Measurements from ENCODE around the gene UPK2.

Gene UPK2

DNA sequence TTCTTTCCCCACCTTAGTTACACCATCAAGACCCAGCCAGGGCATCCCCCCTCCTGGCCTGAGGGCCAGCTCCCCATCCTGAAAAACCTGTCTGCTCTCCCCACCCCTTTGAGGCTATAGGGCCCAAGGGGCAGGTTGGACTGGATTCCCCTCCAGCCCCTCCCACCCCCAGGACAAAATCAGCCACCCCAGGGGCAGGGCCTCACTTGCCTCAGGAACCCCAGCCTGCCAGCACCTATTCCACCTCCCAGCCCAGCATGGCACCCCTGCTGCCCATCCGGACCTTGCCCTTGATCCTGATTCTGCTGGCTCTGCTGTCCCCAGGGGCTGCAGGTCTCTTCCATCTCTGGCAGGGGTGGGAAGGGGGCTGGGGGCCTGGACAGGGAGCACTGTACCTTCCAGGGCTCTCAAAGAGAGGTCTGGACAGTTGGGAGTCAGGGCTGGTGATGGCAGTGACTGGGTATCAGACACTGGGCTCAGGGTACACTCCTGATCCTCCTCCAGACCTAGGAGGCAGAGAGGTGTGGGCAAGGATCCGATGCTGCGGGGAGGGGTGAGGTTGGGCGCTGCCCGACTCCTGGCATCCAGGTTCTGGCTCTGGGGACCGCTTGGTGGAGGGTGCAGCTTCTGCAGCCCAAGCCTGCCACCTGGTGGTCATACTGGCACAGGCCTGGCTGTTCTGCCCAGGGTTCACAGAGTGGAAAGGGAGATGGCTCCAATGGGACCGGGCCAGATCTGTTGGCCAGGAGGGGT lies at the start of gene UPK2:
Gene UPK2 (plus strand): TSS at position 205 of the 753 bp plus-strand sequence. CDS start 53 bp downstream, at position 258.
- Mint-ChIP-seq H3K4me1 (peaks cover 11% of the 10 kb centered on the region), H3K36me3 (no peaks in the 10 kb centered on the region), H3K27ac (peak within 1 kb of the TSS; percentile 72), H3K4me3 (no peak within 1 kb of the TSS), H3K9me3 (no peaks in the 10 kb centered on the region)
- peak; percentile 88 to 93 for DNase-seq (ENCODE audit: low spot score in 2 of 2)
- peak; percentile 96 for ATAC-seq

GRCh38 chr11:118907051-118908042 lies 48.8 kb upstream of the UPK2 start:
- peak; percentile 81 for ATAC-seq
- no peaks in the 10 kb centered on the region for H3K9me3 Mint-ChIP-seq
- DNase-seq (ENCODE audit: low spot score in 2 of 2) = peak; percentile 89 to 95
- H3K36me3 Mint-ChIP-seq = peaks cover 67% of the 10 kb centered on the region
- H3K4me3 Mint-ChIP-seq = no peak overlapping the region
- peaks cover 40% of the 10 kb centered on the region for H3K4me1 Mint-ChIP-seq
- H3K27ac Mint-ChIP-seq = peak overlapping the region; percentile 88

- no peaks in the 10 kb centered on the region for H3K9me3 Mint-ChIP-seq
- peaks cover 66% of the 10 kb centered on the region for H3K36me3 Mint-ChIP-seq
- DNase-seq (ENCODE audit: low spot score in 2 of 2) = no peak
- ATAC-seq = no peak
- no peak overlapping the region for H3K4me3 Mint-ChIP-seq
- H3K27ac Mint-ChIP-seq = peak overlapping the region; percentile 88
- H3K4me1 Mint-ChIP-seq = peaks cover 49% of the 10 kb centered on the region
These were observed 47.8 kb upstream of the UPK2 start for GRCh38 chr11:118908264-118908663.

DNA sequence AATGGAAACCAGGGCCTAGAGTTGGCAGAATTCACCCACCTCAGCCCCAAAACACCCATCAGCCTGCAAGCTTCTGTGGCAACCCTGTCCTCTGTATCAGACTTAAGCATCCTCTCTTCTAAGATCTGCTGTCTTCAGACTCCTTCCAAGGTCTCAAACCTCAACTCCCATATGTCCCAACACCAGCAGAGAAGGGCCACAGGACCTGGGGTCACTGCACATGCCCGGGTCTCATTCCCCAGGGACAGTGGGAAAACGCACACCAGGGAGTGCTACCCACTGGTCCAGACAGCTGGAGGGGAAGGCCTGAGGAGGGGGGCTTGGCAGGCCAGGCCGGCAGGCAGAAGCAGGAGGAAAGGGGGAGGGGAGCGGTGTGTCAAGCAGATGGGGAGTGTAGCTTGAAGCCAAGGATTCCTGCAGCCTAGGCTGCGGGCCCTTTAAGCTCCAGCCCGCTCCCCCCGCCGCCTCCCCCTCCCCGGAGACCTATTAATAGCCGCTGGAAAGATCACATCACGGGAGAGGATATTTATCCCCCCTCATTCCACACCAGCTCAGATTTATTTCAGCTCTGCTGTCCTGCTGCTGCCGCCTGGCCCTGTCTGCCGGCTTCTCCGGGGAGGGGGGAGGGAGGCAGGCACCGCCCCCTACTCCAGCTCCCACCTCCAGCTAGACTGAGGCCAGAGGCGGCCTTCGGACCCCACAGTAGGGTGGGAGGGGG lies 47.0 kb upstream of the UPK2 start:
- no peak overlapping the region for H3K4me3 Mint-ChIP-seq
- no peaks in the 10 kb centered on the region for H3K9me3 Mint-ChIP-seq
- no peak for ATAC-seq
- DNase-seq (ENCODE audit: low spot score in 2 of 2) = no peak
- H3K27ac Mint-ChIP-seq = peak overlapping the region; percentile 88
- peaks cover 57% of the 10 kb centered on the region for H3K4me1 Mint-ChIP-seq
- H3K36me3 Mint-ChIP-seq = peaks cover 58% of the 10 kb centered on the region

GRCh38 chr11:118909619-118910308 lies 46.3 kb upstream of the UPK2 start:
- H3K4me3 Mint-ChIP-seq = peak overlapping the region; percentile 22
- H3K36me3 Mint-ChIP-seq = peaks cover 58% of the 10 kb centered on the region
- DNase-seq (ENCODE audit: low spot score in 2 of 2) (no peak), ATAC-seq (no peak)
- no peaks in the 10 kb centered on the region for H3K9me3 Mint-ChIP-seq
- H3K4me1 Mint-ChIP-seq = peaks cover 64% of the 10 kb centered on the region
- no peak overlapping the region for H3K27ac Mint-ChIP-seq

- Mint-ChIP-seq H3K36me3 (peaks cover 52% of the 10 kb centered on the region), H3K4me1 (peaks cover 72% of the 10 kb centered on the region), H3K9me3 (no peaks in the 10 kb centered on the region), H3K4me3 (peak overlapping the region; percentile 90), H3K27ac (peak overlapping the region; percentile 94)
- no peak for DNase-seq (ENCODE audit: low spot score in 2 of 2)
- peak; percentile 42 for ATAC-seq
These were observed 45.6 kb upstream of the UPK2 start for GRCh38 chr11:118910309-118911112.

GRCh38 chr11:118911113-118911879 lies 44.8 kb upstream of the UPK2 start:
- Mint-ChIP-seq H3K9me3 (no peaks in the 10 kb centered on the region), H3K27ac (peak overlapping the region; percentile 94), H3K4me3 (peak overlapping the region; percentile 90), H3K36me3 (peaks cover 44% of the 10 kb centered on the region), H3K4me1 (peaks cover 79% of the 10 kb centered on the region)
- ATAC-seq = no peak
- no peak for DNase-seq (ENCODE audit: low spot score in 2 of 2)

GRCh38 chr11:118911880-118912741 lies 44.0 kb upstream of the UPK2 start:
- peaks cover 36% of the 10 kb centered on the region for H3K36me3 Mint-ChIP-seq
- DNase-seq (ENCODE audit: low spot score in 2 of 2) (peak in 1 of 2 donors; percentile 88), ATAC-seq (peak; percentile 72)
- H3K27ac Mint-ChIP-seq = peak overlapping the region; percentile 94
- no peaks in the 10 kb centered on the region for H3K9me3 Mint-ChIP-seq
- H3K4me3 Mint-ChIP-seq = peak overlapping the region; percentile 90
- peaks cover 81% of the 10 kb centered on the region for H3K4me1 Mint-ChIP-seq

DNA sequence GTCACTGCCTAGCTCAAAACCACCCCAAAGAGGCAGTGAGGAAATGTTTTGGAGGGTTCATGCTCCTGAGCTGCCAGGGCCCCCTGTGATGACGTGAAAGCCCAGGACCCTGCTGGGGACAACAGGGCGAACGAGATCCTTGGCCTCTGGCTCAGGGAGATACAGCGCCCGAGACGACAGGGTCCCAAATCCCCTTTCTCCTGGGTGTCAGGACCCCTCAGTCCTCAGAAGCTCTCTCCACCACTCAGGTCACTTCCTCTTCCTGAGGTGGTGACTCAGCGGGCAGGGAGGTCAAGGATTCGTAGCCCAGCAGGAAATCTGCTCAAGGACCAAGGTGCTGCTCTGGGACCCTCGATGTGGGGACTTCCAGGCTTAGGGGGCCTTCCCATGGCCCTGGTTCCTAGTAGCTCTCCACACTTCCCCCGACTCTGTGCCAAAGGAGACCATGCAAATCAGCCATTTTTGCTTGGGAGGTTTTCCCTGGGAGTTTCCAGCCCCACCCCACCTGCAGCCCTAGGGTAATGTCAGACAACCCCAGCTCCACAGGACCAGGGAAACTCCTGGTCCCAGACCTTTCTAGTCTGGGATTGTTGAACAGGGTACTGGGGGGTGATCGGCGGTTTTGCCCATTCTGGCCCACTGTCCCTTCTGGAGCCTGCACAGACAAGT lies 43.2 kb upstream of the UPK2 start:
- Mint-ChIP-seq H3K36me3 (peaks cover 31% of the 10 kb centered on the region), H3K4me1 (peaks cover 81% of the 10 kb centered on the region), H3K4me3 (peak overlapping the region; percentile 90), H3K27ac (peak overlapping the region; percentile 94), H3K9me3 (no peaks in the 10 kb centered on the region)
- DNase-seq (ENCODE audit: low spot score in 2 of 2) = no peak
- ATAC-seq = no peak

GRCh38 chr11:118913411-118914125 lies 42.5 kb upstream of the UPK2 start:
- peaks cover 27% of the 10 kb centered on the region for H3K36me3 Mint-ChIP-seq
- no peaks in the 10 kb centered on the region for H3K9me3 Mint-ChIP-seq
- DNase-seq (ENCODE audit: low spot score in 2 of 2) = no peak
- H3K27ac Mint-ChIP-seq = peak overlapping the region; percentile 94
- peak overlapping the region; percentile 90 for H3K4me3 Mint-ChIP-seq
- peak; percentile 0 for ATAC-seq
- peaks cover 81% of the 10 kb centered on the region for H3K4me1 Mint-ChIP-seq

DNA sequence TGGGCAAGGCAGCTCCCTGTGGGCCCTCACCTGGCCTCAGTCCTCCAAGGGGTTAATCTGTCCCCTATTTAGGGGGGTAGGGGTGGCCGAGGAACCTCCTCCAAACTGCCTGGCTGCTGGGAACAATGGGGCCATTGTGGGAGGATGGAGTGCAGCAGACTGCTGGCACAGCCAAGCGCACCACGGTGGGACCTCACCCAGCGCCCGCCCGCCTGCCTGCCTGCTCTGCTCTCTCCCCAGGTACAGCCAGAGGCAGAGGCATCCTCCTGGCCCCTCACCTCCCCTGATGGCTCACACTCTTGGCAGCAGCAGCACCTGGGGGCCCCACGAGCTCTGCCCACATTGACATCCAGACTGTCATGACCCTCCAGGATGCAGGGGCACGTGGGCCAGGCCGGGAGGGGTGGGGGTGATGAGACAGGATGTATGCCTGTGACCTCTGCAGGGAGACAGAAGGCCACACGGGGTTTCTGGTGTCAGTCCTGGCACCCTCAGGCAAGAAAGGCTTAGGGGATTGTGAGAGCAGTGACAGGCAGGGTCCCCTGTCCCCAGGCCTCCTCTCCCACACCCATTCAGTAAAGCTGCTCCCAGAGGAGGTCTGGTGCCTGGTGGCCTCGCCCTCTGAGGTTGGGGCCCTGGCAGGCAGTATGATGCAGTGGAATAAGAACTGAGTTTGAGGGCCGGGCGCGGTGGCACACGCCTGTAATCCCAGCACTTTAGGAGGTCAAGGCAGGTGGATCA lies 41.8 kb upstream of the UPK2 start:
- Mint-ChIP-seq H3K9me3 (no peaks in the 10 kb centered on the region), H3K27ac (peak overlapping the region; percentile 94), H3K4me1 (peaks cover 82% of the 10 kb centered on the region), H3K36me3 (peaks cover 21% of the 10 kb centered on the region), H3K4me3 (peak overlapping the region; percentile 90)
- ATAC-seq = peak; percentile 54
- peak in 1 of 2 donors; percentile 80 for DNase-seq (ENCODE audit: low spot score in 2 of 2)

All from stimulated activated effector memory CD8-positive, alpha-beta T cell treated with anti-CD3 and anti-CD28 coated beads, Interleukin-12 subunit alpha, Interleukin-12 subunit beta, amount 100 ng/mL, for 72 hours (primary cell).